Measurements from ENCODE around the gene SH3RF3. TPM values are rescaled to one million over a fixed set of nuclear protein-coding genes. Genes with fewer than 3 reads are reported as not detected.
A peak's percentile ranks its signal among the peaks of the same experiment; 100 is the strongest.

Gene SH3RF3
- total RNA-seq, 2 donors from 2014 or later: 1.5 to 1.8 TPM

DNA sequence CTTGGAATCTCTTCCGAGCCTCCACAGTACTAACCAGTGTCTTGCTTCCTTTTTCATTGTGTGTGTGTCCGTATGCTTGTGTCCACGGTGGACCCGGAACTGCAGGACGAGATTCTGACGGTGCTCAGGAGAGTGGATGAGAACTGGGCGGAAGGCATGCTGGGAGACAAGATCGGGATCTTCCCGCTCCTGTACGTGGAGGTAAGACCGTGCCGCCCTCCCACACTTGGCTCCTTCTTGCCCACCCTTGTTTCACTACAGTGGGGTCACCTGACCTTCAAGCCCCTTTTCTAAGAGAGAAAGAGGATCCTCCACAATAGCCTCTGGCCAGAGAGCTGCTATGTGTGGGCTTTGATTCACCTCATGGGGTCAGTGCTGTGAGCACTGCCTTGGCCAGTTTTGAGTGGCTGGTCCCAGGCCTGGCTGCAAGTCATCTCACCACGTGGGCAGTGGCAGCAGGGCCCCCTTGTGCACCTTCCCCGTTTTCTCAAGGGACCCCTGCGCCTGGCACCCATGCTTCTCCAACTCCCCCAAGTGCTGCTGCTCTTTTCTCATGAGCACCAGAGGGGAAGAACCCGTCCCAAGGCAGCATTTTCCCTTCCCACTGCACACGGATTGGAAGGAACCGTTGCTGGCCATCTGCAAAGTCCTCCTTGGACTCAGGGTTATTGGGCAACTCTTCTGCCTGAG, 242.6 kb downstream of the SH3RF3 start:
- TF ChIP-seq CTCF (conservative IDR thresholded peaks at IDR 0.05): no peak
- no peaks in the 10 kb centered on the region for H3K4me1 ChIP-seq (ENCODE audit: control insufficient read depth, insufficient read depth, low read length)
- peak; percentile 29 for DNase-seq
- no peak overlapping the region for H3K9ac ChIP-seq (ENCODE audit: extremely low read depth, low read length, poor library complexity, severe bottlenecking)
- H3K9me3 Mint-ChIP-seq: no peaks in the 10 kb centered on the region
- H3K9me3 ChIP-seq (ENCODE audit: control insufficient read depth, low read length): no peaks in the 10 kb centered on the region
- no peak overlapping the region for H3K4me3 ChIP-seq (ENCODE audit: low read length)
- H3K36me3 ChIP-seq (ENCODE audit: control insufficient read depth, insufficient read depth, low read length): no peaks in the 10 kb centered on the region
- H3K4me3 Mint-ChIP-seq: no peak overlapping the region
- H3K27me3 Mint-ChIP-seq (ENCODE audit: insufficient read depth): no peaks in the 10 kb centered on the region
- H3K27me3 ChIP-seq (ENCODE audit: control insufficient read depth, insufficient read depth, low read length, poor library complexity, severe bottlenecking): no peaks in the 10 kb centered on the region
- H3K36me3 Mint-ChIP-seq (ENCODE audit: low read depth): no peaks in the 10 kb centered on the region
- H3K27ac ChIP-seq (ENCODE audit: low read depth, low read length): no peak overlapping the region
- WGBS, 2 experiments (ENCODE audit: insufficient coverage in 1 of 2, insufficient read length in 1 of 2): 87 to 93% methylated on average over 16 to 18 of the region's 18 CpGs
- no peaks in the 10 kb centered on the region for H3K4me1 Mint-ChIP-seq
- no peak overlapping the region for H3K27ac Mint-ChIP-seq

DNA sequence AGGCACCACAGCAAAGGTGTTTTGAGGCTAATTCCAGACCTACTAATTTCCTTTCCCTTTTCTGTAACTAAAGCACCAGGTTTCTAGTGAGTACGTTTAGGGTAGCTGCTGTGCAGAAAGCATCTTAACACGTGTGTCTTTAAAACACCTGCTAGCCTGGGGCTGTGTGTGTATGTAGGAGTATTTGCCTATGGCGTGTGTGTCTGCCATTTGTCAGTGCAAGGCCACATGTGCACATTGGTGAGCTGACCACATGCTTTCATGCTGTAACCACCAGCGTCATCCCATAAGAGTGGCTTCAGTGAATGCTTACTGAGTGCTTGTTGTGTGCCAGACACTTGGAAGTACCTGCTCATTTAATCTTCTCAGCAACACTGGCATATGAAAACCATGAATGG, 243.2 kb downstream of the SH3RF3 start:
- Mint-ChIP-seq H3K4me1 (no peaks in the 10 kb centered on the region), H3K4me3 (no peak overlapping the region), H3K27me3 (ENCODE audit: insufficient read depth) (no peaks in the 10 kb centered on the region), H3K27ac (no peak overlapping the region), H3K36me3 (ENCODE audit: low read depth) (no peaks in the 10 kb centered on the region), H3K9me3 (no peaks in the 10 kb centered on the region)
- WGBS, 2 experiments (ENCODE audit: insufficient coverage in 1 of 2, insufficient read length in 1 of 2): 93 to 95% methylated on average over 3 to 4 of the region's 4 CpGs
- Histone ChIP-seq H3K4me3 (ENCODE audit: low read length) (no peak overlapping the region), H3K36me3 (ENCODE audit: control insufficient read depth, insufficient read depth, low read length) (no peaks in the 10 kb centered on the region), H3K9ac (ENCODE audit: extremely low read depth, low read length, poor library complexity, severe bottlenecking) (no peak overlapping the region), H3K9me3 (ENCODE audit: control insufficient read depth, low read length) (no peaks in the 10 kb centered on the region), H3K27me3 (ENCODE audit: control insufficient read depth, insufficient read depth, low read length, poor library complexity, severe bottlenecking) (no peaks in the 10 kb centered on the region), H3K27ac (ENCODE audit: low read depth, low read length) (no peak overlapping the region), H3K4me1 (ENCODE audit: control insufficient read depth, insufficient read depth, low read length) (no peaks in the 10 kb centered on the region)
- TF ChIP-seq CTCF (conservative IDR thresholded peaks at IDR 0.05): no peak
- DNase-seq: no peak

GRCh38 chr2:109372614-109373013, 243.6 kb downstream of the SH3RF3 start:
- no peaks in the 10 kb centered on the region for H3K4me1 Mint-ChIP-seq
- Histone ChIP-seq H3K9ac (ENCODE audit: extremely low read depth, low read length, poor library complexity, severe bottlenecking) (no peak overlapping the region), H3K4me3 (ENCODE audit: low read length) (no peak overlapping the region), H3K4me1 (ENCODE audit: control insufficient read depth, insufficient read depth, low read length) (no peaks in the 10 kb centered on the region), H3K9me3 (ENCODE audit: control insufficient read depth, low read length) (no peaks in the 10 kb centered on the region), H3K36me3 (ENCODE audit: control insufficient read depth, insufficient read depth, low read length) (no peaks in the 10 kb centered on the region), H3K27ac (ENCODE audit: low read depth, low read length) (no peak overlapping the region), H3K27me3 (ENCODE audit: control insufficient read depth, insufficient read depth, low read length, poor library complexity, severe bottlenecking) (no peaks in the 10 kb centered on the region)
- no peaks in the 10 kb centered on the region for H3K9me3 Mint-ChIP-seq
- no peaks in the 10 kb centered on the region for H3K27me3 Mint-ChIP-seq (ENCODE audit: insufficient read depth)
- DNase-seq: no peak
- no peak for TF ChIP-seq CTCF (conservative IDR thresholded peaks at IDR 0.05)
- 96 to 100% methylated on average over 4 to 7 of the region's 7 CpGs for WGBS, 2 experiments (ENCODE audit: insufficient coverage in 1 of 2, insufficient read length in 1 of 2)
- no peak overlapping the region for H3K27ac Mint-ChIP-seq
- H3K36me3 Mint-ChIP-seq (ENCODE audit: low read depth): no peaks in the 10 kb centered on the region
- H3K4me3 Mint-ChIP-seq: no peak overlapping the region
